Tibial nerve (tissue), 3 donors: ENCODE measurements around the gene DNAJB2.

ENCODE experiments used
- POLR2A ChIP-seq, 2 donors: fragments of 450-650 bp; IDR thresholded peaks; one replicate each; pipeline ENCODE4 v1.6.1; 2017; ENCODE audit warnings: antibody characterized with exemption in 2 of 2, mild to moderate bottlenecking in 2 of 2, moderate library complexity in 2 of 2
- TF ChIP-seq, protein P1 (sequence below), 5 experiments: fragments of 200-600 bp in 3 of 5; fragments of 450-650 bp in 2 of 5; sonication (generic) in 3 of 5; IDR thresholded peaks; one replicate each; pipeline ENCODE4 v1.5.1; 2016 to 2019; ENCODE audit warnings: antibody characterized with exemption in 5 of 5, mild to moderate bottlenecking in 3 of 5, moderate library complexity in 2 of 5

DNA sequence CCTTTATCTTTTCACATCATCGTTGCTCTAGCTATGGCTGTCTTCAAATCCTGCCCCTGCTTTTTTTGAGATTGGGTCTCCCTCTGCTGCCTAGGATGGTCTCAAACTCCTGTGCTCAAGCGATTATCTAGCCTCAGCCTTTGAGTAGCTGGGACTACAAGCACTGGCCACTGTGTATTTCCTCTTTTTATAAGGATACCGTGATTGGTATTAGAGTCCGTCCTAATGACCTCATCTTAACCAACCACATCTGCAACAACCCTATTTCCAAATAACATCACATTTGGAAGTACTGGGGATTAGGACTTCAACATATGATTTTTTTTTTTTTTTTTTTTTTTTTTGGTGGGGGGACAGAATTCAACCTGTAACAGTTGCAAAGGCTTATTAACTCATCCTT lies 44.3 kb downstream of the DNAJB2 start:
- TF ChIP-seq, protein P1, sequence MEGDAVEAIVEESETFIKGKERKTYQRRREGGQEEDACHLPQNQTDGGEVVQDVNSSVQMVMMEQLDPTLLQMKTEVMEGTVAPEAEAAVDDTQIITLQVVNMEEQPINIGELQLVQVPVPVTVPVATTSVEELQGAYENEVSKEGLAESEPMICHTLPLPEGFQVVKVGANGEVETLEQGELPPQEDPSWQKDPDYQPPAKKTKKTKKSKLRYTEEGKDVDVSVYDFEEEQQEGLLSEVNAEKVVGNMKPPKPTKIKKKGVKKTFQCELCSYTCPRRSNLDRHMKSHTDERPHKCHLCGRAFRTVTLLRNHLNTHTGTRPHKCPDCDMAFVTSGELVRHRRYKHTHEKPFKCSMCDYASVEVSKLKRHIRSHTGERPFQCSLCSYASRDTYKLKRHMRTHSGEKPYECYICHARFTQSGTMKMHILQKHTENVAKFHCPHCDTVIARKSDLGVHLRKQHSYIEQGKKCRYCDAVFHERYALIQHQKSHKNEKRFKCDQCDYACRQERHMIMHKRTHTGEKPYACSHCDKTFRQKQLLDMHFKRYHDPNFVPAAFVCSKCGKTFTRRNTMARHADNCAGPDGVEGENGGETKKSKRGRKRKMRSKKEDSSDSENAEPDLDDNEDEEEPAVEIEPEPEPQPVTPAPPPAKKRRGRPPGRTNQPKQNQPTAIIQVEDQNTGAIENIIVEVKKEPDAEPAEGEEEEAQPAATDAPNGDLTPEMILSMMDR (IDR thresholded peaks at IDR 0.05), result no peak
- TF ChIP-seq POLR2A (IDR thresholded peaks at IDR 0.05), result no peak
